GM23338 (cell line): ENCODE measurements around the gene ITFG1.

Experiments
- CREB1 ChIP-seq: fragments of 250-450 bp; sonication (Bioruptor Pico); IDR thresholded peaks from 2 replicates; pipeline ENCODE4 v1.5.0; 2020; ENCODE audit warnings: low read depth, mild to moderate bottlenecking, moderate library complexity
- EZH2 ChIP-seq: fragments of 200-600 bp; sonication (generic); IDR thresholded peaks from one replicate; pipeline ENCODE4 v1.8.0; 2017; ENCODE audit warnings: antibody characterized with exemption, mild to moderate bottlenecking, low read depth; ENCODE audit not compliant: unreplicated experiment
- EZH2phosphoT487 ChIP-seq: fragments of 200-600 bp; sonication (generic); IDR thresholded peaks from one replicate; pipeline ENCODE4 v1.8.1; 2018; ENCODE audit warnings: antibody characterized with exemption; ENCODE audit not compliant: unreplicated experiment
- POLR2AphosphoS5 ChIP-seq: IDR thresholded peaks from 2 replicates; pipeline ENCODE4 v1.6.1; 2016; ENCODE audit warnings: antibody characterized with exemption, low read depth
- ZNF114 ChIP-seq: fragments of 250-450 bp; sonication (Bioruptor Pico); IDR thresholded peaks from 2 replicates; pipeline ENCODE4 v1.5.0; 2020; ENCODE audit warnings: mild to moderate bottlenecking, moderate library complexity
- TF ChIP-seq, protein P1 (sequence below), 2 experiments: fragments of 200-600 bp in 1 of 2; sonication (generic) in 1 of 2; conservative IDR thresholded peaks; 2 replicates each; pipeline versions ENCODE4 v1.5.1 to v1.6.1; 2016 to 2017; ENCODE audit warnings: antibody characterized with exemption in 2 of 2, low read depth in 2 of 2, mild to moderate bottlenecking in 2 of 2, moderate library complexity in 1 of 2
- TF ChIP-seq, protein P2 (sequence below): IDR thresholded peaks from one replicate; pipeline ENCODE4 v1.6.1; 2018; ENCODE audit warnings: antibody characterized with exemption; ENCODE audit not compliant: unreplicated experiment

DNA sequence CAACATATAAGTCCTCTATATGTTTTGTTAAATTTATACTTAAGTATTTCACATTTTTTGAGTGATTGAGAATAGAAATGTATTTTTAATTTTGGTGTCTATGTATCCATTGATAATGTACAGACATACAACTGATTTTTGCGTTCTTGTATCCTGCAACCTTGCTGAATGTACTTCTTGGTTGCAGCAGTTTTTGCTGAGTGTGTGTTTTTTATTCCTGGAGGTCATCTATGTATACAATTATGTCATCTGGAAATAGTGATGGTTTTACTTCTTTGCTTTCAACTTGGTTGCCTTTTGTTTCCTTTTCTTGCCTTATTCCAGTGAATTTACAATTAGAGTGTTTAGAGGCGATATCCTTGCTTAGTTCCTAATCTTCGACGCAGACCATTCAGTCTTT lies 249.6 kb downstream of the ITFG1 start:
- TF ChIP-seq, protein P1, sequence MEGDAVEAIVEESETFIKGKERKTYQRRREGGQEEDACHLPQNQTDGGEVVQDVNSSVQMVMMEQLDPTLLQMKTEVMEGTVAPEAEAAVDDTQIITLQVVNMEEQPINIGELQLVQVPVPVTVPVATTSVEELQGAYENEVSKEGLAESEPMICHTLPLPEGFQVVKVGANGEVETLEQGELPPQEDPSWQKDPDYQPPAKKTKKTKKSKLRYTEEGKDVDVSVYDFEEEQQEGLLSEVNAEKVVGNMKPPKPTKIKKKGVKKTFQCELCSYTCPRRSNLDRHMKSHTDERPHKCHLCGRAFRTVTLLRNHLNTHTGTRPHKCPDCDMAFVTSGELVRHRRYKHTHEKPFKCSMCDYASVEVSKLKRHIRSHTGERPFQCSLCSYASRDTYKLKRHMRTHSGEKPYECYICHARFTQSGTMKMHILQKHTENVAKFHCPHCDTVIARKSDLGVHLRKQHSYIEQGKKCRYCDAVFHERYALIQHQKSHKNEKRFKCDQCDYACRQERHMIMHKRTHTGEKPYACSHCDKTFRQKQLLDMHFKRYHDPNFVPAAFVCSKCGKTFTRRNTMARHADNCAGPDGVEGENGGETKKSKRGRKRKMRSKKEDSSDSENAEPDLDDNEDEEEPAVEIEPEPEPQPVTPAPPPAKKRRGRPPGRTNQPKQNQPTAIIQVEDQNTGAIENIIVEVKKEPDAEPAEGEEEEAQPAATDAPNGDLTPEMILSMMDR (conservative IDR thresholded peaks at IDR 0.05; ENCODE audit: low read depth in 2 of 2) = no peak
- TF ChIP-seq POLR2AphosphoS5 (no peak), CREB1 (CRISPR knock-in tag) (no peak), EZH2phosphoT487 (no peak), EZH2 (no peak), ZNF114 (CRISPR knock-in tag) (no peak)
- TF ChIP-seq, protein P2, sequence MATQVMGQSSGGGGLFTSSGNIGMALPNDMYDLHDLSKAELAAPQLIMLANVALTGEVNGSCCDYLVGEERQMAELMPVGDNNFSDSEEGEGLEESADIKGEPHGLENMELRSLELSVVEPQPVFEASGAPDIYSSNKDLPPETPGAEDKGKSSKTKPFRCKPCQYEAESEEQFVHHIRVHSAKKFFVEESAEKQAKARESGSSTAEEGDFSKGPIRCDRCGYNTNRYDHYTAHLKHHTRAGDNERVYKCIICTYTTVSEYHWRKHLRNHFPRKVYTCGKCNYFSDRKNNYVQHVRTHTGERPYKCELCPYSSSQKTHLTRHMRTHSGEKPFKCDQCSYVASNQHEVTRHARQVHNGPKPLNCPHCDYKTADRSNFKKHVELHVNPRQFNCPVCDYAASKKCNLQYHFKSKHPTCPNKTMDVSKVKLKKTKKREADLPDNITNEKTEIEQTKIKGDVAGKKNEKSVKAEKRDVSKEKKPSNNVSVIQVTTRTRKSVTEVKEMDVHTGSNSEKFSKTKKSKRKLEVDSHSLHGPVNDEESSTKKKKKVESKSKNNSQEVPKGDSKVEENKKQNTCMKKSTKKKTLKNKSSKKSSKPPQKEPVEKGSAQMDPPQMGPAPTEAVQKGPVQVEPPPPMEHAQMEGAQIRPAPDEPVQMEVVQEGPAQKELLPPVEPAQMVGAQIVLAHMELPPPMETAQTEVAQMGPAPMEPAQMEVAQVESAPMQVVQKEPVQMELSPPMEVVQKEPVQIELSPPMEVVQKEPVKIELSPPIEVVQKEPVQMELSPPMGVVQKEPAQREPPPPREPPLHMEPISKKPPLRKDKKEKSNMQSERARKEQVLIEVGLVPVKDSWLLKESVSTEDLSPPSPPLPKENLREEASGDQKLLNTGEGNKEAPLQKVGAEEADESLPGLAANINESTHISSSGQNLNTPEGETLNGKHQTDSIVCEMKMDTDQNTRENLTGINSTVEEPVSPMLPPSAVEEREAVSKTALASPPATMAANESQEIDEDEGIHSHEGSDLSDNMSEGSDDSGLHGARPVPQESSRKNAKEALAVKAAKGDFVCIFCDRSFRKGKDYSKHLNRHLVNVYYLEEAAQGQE = no peak
